Measurements from ENCODE around the gene TRAF3IP1.

DNA sequence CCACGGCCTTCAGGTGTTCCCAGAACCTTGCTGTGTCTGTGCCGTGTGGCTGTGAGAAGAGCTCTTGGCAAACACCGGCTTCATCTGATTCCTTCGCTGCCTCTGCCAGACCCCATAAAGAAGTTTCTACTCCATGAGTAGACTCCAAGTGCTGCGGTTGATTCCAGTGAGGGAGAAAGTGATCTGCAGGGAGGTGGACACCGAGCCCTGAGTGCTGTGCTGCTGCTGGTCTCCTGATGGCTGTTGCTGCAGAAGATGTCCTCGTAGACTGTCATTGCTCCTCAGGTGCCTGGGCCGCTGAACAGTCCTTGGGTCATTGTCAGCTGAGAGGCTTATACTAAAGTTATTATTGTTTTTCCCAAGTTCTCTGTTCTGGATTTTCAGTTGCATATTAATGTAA is 126.1 kb downstream of the TRAF3IP1 start:
- TF ChIP-seq KDM1A (CRISPR knock-in tag; IDR thresholded peaks at IDR 0.05) (no peak), TAF1 (CRISPR knock-in tag; IDR thresholded peaks at IDR 0.05) (no peak), EZH2 (conservative IDR thresholded peaks at IDR 0.05; ENCODE audit: low read depth, low read length) (no peak), RFX5 (IDR thresholded peaks at IDR 0.05; ENCODE audit: low read depth, low read length) (no peak), SIN3A (IDR thresholded peaks at IDR 0.05; ENCODE audit: borderline replicate concordance, low read depth, low read length) (no peak), ZSCAN29 (CRISPR knock-in tag; conservative IDR thresholded peaks at IDR 0.05) (no peak), MTF1 (CRISPR knock-in tag; IDR thresholded peaks at IDR 0.05) (no peak), NR2C2 (CRISPR knock-in tag; IDR thresholded peaks at IDR 0.05; ENCODE audit: borderline replicate concordance) (no peak), GTF2F1 (IDR thresholded peaks at IDR 0.05; ENCODE audit: low read length) (no peak), AKAP8 (CRISPR knock-in tag; IDR thresholded peaks at IDR 0.05) (no peak)
- TF ChIP-seq, protein P1, sequence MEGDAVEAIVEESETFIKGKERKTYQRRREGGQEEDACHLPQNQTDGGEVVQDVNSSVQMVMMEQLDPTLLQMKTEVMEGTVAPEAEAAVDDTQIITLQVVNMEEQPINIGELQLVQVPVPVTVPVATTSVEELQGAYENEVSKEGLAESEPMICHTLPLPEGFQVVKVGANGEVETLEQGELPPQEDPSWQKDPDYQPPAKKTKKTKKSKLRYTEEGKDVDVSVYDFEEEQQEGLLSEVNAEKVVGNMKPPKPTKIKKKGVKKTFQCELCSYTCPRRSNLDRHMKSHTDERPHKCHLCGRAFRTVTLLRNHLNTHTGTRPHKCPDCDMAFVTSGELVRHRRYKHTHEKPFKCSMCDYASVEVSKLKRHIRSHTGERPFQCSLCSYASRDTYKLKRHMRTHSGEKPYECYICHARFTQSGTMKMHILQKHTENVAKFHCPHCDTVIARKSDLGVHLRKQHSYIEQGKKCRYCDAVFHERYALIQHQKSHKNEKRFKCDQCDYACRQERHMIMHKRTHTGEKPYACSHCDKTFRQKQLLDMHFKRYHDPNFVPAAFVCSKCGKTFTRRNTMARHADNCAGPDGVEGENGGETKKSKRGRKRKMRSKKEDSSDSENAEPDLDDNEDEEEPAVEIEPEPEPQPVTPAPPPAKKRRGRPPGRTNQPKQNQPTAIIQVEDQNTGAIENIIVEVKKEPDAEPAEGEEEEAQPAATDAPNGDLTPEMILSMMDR (CRISPR knock-in tag; IDR thresholded peaks at IDR 0.05), result no peak
- TF ChIP-seq, protein P2, sequence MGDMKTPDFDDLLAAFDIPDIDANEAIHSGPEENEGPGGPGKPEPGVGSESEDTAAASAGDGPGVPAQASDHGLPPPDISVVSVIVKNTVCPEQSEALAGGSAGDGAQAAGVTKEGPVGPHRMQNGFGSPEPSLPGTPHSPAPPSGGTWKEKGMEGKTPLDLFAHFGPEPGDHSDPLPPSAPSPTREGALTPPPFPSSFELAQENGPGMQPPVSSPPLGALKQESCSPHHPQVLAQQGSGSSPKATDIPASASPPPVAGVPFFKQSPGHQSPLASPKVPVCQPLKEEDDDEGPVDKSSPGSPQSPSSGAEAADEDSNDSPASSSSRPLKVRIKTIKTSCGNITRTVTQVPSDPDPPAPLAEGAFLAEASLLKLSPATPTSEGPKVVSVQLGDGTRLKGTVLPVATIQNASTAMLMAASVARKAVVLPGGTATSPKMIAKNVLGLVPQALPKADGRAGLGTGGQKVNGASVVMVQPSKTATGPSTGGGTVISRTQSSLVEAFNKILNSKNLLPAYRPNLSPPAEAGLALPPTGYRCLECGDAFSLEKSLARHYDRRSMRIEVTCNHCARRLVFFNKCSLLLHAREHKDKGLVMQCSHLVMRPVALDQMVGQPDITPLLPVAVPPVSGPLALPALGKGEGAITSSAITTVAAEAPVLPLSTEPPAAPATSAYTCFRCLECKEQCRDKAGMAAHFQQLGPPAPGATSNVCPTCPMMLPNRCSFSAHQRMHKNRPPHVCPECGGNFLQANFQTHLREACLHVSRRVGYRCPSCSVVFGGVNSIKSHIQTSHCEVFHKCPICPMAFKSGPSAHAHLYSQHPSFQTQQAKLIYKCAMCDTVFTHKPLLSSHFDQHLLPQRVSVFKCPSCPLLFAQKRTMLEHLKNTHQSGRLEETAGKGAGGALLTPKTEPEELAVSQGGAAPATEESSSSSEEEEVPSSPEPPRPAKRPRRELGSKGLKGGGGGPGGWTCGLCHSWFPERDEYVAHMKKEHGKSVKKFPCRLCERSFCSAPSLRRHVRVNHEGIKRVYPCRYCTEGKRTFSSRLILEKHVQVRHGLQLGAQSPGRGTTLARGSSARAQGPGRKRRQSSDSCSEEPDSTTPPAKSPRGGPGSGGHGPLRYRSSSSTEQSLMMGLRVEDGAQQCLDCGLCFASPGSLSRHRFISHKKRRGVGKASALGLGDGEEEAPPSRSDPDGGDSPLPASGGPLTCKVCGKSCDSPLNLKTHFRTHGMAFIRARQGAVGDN (CRISPR knock-in tag; IDR thresholded peaks at IDR 0.05), result no peak
- TF ChIP-seq, protein P3, sequence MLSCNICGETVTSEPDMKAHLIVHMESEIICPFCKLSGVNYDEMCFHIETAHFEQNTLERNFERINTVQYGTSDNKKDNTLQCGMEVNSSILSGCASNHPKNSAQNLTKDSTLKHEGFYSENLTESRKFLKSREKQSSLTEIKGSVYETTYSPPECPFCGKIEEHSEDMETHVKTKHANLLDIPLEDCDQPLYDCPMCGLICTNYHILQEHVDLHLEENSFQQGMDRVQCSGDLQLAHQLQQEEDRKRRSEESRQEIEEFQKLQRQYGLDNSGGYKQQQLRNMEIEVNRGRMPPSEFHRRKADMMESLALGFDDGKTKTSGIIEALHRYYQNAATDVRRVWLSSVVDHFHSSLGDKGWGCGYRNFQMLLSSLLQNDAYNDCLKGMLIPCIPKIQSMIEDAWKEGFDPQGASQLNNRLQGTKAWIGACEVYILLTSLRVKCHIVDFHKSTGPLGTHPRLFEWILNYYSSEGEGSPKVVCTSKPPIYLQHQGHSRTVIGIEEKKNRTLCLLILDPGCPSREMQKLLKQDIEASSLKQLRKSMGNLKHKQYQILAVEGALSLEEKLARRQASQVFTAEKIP (CRISPR knock-in tag; IDR thresholded peaks at IDR 0.05; ENCODE audit: borderline replicate concordance), result no peak
